Psoas muscle (tissue), 8 donors: ENCODE measurements around the gene GABRE. TPM values are rescaled to one million over a fixed set of nuclear protein-coding genes. Genes with fewer than 3 reads are reported as not detected.

Experiments
- ATAC-seq, 4 donors: fragments of 200-7000 bp; cut with Tn5 transposase; one replicate each; pipeline ENCODE4 v1.9.1; 2020; ENCODE audit warnings: moderate library complexity in 3 of 4, mild to moderate bottlenecking in 2 of 4
- DNase-seq, 2 donors: peaks; one replicate each; pipeline ENCODE4 v3.0.0-alpha.2; 2020
- H3K27ac ChIP-seq: fragments of 200-600 bp; one replicate; pipeline ENCODE4 v1.8.0; 2022
- H3K27me3 ChIP-seq, 3 donors: fragments of 200-600 bp in 1 of 3; one replicate each; pipeline versions ENCODE4 v1.6.1 to v1.8.0; 2013 to 2022; ENCODE audit warnings: low read length in 2 of 3, mild to moderate bottlenecking in 2 of 3, moderate library complexity in 1 of 3; ENCODE audit not compliant: insufficient read depth in 3 of 3
- H3K36me3 ChIP-seq, 2 donors: fragments of 200-600 bp in 1 of 2; one replicate each; pipeline versions ENCODE4 v1.6.1 to v1.8.0; 2013 to 2022; ENCODE audit warnings: low read depth in 1 of 2, mild to moderate bottlenecking in 1 of 2, moderate library complexity in 1 of 2; ENCODE audit not compliant: insufficient read depth in 1 of 2
- H3K4me1 ChIP-seq: fragments of 200-600 bp; one replicate; pipeline ENCODE4 v1.8.0; 2022
- H3K4me3 ChIP-seq: fragments of 200-600 bp; one replicate; pipeline ENCODE4 v1.8.0; 2022; ENCODE audit warnings: mild to moderate bottlenecking
- H3K9me3 ChIP-seq: fragments of 200-600 bp; one replicate; pipeline ENCODE4 v1.8.0; 2022
- WGBS, 3 donors: extraction: QIAGEN DNeasy Blood & Tissue Kit; methylation state at CpG; one replicate each; pipeline versions ENCODE4 v1.1.6 to v1.1.7; 2013; 5-methylcytosine and 5-hydroxymethylcytosine counted together
- intact Hi-C, 2 donors: fragments of 100-400 bp; cut with DNase I; formaldehyde crosslinking; loops; one replicate each; pipeline versions ENCODE4 v1.11.0 to v1.14.2; 2022
- polyA plus RNA-seq, 3 donors: library from polyadenylated mRNA; stranded (reverse); fragments of 200-250 nt; gene quantifications; one replicate each; pipeline ENCODE4 v1.2.3, GENCODE V29; 2013
- total RNA-seq, 4 donors: library from RNA; stranded (reverse); fragmentation: NEBNext Ultra II Directional in 2 of 4; extraction: Animal tissue kit (Norgen Biotek cat#: 25700) in 2 of 4; gene quantifications; one replicate each; pipeline versions ENCODE4 v1.2.1 to v1.2.4, GENCODE V29; 2021 to 2023
- TF ChIP-seq, protein P1 (sequence below): fragments of 200-600 bp; IDR thresholded peaks from one replicate; pipeline ENCODE4 v1.8.0; 2022; ENCODE audit warnings: antibody characterized with exemption
- donor health status: healthy with polysubstance abuse.
- donor health status: DM: no; HTN: no; CAD: no; lungs with moderate emphysema.
- donor health status: Bipolar disorder and iron deficiency.
- donor health status: healthy.
- donor health status: DM: yes; HTN: yes; CAD: no.
- donor health status: DM: no; HTN: no; CAD: no.
- donor health status: DM: no; HTN: no; CAD: no.
- donor health status: DM: yes; HTN: yes; CAD: no.

GABRE gene
- total and polyA plus RNA-seq, 7 donors, result 0.90 to 3.8 (median 1.7) TPM

- TF ChIP-seq, protein P1, sequence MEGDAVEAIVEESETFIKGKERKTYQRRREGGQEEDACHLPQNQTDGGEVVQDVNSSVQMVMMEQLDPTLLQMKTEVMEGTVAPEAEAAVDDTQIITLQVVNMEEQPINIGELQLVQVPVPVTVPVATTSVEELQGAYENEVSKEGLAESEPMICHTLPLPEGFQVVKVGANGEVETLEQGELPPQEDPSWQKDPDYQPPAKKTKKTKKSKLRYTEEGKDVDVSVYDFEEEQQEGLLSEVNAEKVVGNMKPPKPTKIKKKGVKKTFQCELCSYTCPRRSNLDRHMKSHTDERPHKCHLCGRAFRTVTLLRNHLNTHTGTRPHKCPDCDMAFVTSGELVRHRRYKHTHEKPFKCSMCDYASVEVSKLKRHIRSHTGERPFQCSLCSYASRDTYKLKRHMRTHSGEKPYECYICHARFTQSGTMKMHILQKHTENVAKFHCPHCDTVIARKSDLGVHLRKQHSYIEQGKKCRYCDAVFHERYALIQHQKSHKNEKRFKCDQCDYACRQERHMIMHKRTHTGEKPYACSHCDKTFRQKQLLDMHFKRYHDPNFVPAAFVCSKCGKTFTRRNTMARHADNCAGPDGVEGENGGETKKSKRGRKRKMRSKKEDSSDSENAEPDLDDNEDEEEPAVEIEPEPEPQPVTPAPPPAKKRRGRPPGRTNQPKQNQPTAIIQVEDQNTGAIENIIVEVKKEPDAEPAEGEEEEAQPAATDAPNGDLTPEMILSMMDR, result no peak
- H3K9me3 ChIP-seq, result no peaks in the 10 kb centered on the region
- no peaks in the 10 kb centered on the region for H3K36me3 ChIP-seq
- no peak for DNase-seq
- 56 to 79% (median 67%) methylated on average over 6 of the region's 6 CpGs for WGBS, 3 donors
- no peak overlapping the region for H3K4me3 ChIP-seq
- no peak for ATAC-seq
- no peaks in the 10 kb centered on the region for H3K27me3 ChIP-seq
- intact Hi-C loops, result no loop called here
- H3K27ac ChIP-seq, result no peak overlapping the region
- H3K4me1 ChIP-seq, result no peaks in the 10 kb centered on the region
These were observed 8.2 kb downstream of the GABRE start for GRCh38 chrX:151966236-151966635.

DNA sequence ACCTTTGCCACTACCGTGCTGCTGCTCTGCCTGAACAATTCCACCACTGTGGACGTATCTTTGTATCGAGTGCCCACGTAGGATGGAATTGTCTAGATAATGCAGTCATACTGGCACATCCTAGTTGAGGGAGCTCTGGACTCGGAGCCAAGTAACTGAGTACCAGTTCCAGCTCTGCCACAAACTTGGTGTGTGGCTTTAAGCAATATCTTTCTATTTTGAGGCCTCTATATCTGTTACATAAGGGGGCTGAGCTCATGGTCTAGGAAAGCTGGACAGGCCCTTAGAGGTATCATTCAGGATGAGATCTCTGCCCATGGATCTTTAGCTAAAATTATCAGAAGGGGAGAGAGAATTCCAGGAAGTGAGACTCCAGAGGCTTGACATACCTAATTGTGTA, 12.4 kb downstream of the GABRE start:
- 68 to 95% (median 77%) methylated on average over 5 of the region's 5 CpGs for WGBS, 3 donors
- Histone ChIP-seq H3K4me1 (no peaks in the 10 kb centered on the region), H3K27ac (no peak overlapping the region), H3K9me3 (no peaks in the 10 kb centered on the region), H3K4me3 (no peak overlapping the region), H3K36me3 (no peaks in the 10 kb centered on the region), H3K27me3 (no peaks in the 10 kb centered on the region)
- ATAC-seq (no peak), DNase-seq (no peak)
- intact Hi-C loops, result no loop called here
- TF ChIP-seq, protein P1, result no peak

DNA sequence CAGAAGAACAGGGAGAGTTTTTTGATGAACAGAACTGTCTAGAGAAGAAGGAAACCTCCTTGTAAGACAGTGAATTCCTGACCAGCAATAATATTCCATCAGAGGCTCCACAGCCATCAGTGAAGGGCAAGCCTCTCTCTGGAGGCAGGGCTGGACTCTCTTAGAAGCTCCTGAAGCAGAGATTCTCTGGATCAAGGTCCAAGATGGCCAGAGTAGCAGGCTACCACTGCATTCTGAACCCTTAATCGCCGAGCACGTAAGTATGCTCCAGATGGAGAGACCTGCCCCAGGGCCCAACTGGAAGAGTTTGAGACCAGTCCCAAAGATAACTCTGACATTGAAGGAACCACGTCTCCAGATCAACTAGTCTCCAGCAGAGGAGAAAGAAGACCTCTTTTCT, 16.4 kb downstream of the GABRE start:
- intact Hi-C loops, result no loop called here
- no peak for DNase-seq
- Histone ChIP-seq H3K4me3 (no peak overlapping the region), H3K9me3 (no peaks in the 10 kb centered on the region), H3K27me3 (no peaks in the 10 kb centered on the region), H3K4me1 (no peaks in the 10 kb centered on the region), H3K36me3 (no peaks in the 10 kb centered on the region), H3K27ac (no peak overlapping the region)
- ATAC-seq, result no peak
- TF ChIP-seq, protein P1, result no peak
- WGBS, 3 donors, result 75 to 100% (median 98%) methylated on average over 3 to 4 of the region's 4 CpGs

DNA sequence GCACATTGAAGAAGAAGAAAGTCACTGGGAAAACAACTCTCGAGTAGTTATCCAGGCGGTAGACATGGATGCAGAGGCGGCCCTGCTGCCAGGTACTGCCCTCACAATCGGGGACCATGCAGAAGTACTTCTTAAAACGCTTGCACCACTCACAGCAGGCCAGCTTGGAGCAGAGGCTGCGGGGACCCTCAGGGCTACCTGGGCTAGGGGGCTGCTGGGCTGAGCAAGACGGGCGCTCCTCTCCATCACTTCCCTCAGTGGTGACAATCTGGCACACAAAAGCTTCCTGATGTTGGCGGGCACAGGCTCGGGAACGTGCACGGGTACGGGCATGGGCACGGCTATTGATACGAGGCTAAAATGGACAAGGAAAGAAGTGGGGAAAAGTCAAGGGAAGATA, 19.7 kb downstream of the GABRE start:
- WGBS, 3 donors, result 88 to 96% (median 93%) methylated on average over 11 to 15 of the region's 15 CpGs
- Histone ChIP-seq H3K27me3 (no peaks in the 10 kb centered on the region), H3K4me1 (no peaks in the 10 kb centered on the region), H3K9me3 (no peaks in the 10 kb centered on the region), H3K4me3 (no peak overlapping the region), H3K27ac (no peak overlapping the region), H3K36me3 (no peaks in the 10 kb centered on the region)
- ATAC-seq (no peak), DNase-seq (no peak)
- intact Hi-C loops, result no loop called here
- TF ChIP-seq, protein P1, result no peak

DNA sequence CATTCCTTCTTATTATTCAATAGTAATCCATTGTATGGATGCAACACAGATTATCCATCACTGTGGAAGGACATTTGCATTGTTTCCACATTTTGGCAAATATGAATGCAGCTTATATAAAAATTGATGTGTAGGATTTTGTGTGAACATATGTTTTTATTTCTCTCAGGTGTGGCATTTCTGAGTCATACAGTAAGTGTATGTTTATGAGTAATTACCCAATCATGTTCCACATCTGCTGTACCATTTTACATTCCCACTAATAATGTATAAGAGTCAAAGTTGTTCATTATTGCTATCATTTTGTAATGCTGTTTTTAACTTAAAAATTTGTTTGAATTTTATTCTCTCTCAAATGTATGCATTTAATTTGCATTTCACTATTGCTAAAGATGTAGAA, 36.3 kb downstream of the GABRE start:
- Histone ChIP-seq H3K36me3 (no peaks in the 10 kb centered on the region), H3K9me3 (no peaks in the 10 kb centered on the region), H3K27ac (no peak overlapping the region), H3K4me1 (no peaks in the 10 kb centered on the region), H3K4me3 (no peak overlapping the region), H3K27me3 (no peaks in the 10 kb centered on the region)
- intact Hi-C loops, result no loop called here
- TF ChIP-seq, protein P1, result no peak
- DNase-seq (no peak), ATAC-seq (no peak)
